Keratinocyte (primary cell): Measurements from ENCODE around the gene U2AF1L4. TPM values are rescaled to one million over a fixed set of nuclear protein-coding genes. Genes with fewer than 3 reads are reported as not detected.

Source experiments
- DNase-seq: peaks from one replicate; pipeline ENCODE4 v3.0.0-alpha.2; 2011; ENCODE audit warnings: low read depth, missing footprints, low spot score
- FAIRE-seq: peaks from 2 replicates; lab custom pipeline; 2011; peaks lifted over from hg19 to GRCh38; lab: Jason Lieb, UNC
- H2AFZ ChIP-seq: 2 replicates; pipeline ENCODE4 v1.6.0; 2012; ENCODE audit warnings: low read length, control low read depth, inconsistent platforms; ENCODE audit not compliant: control insufficient read depth
- H3K27ac ChIP-seq: 2 replicates; pipeline ENCODE4 v1.5.1; 2011; ENCODE audit warnings: low read length; ENCODE audit not compliant: control insufficient read depth, insufficient read depth
- H3K27me3 ChIP-seq: 3 replicates; pipeline ENCODE4 v1.6.0; 2011; ENCODE audit warnings: low read length; ENCODE audit not compliant: control insufficient read depth, insufficient read depth; ENCODE audit errors: extremely low read depth
- H3K36me3 ChIP-seq, 2 experiments: 2 replicates in 1 of 2; 3 replicates in 1 of 2; pipeline ENCODE4 v1.5.1; 2011; ENCODE audit warnings: low read length in 2 of 2, mild to moderate bottlenecking in 1 of 2; ENCODE audit not compliant: control insufficient read depth in 2 of 2, insufficient read depth in 2 of 2; ENCODE audit errors: extremely low read depth in 1 of 2
- H3K4me1 ChIP-seq: 3 replicates; pipeline ENCODE4 v1.5.1; 2011; ENCODE audit warnings: low read length; ENCODE audit not compliant: control insufficient read depth, insufficient read depth; ENCODE audit errors: extremely low read depth
- H3K4me2 ChIP-seq: 3 replicates; pipeline ENCODE4 v1.6.0; 2011; ENCODE audit warnings: low read depth, low read length; ENCODE audit not compliant: control insufficient read depth, insufficient read depth; ENCODE audit errors: extremely low read depth
- H3K4me3 ChIP-seq, 3 experiments: fragments of 200-600 bp in 1 of 3; sonication (generic) in 1 of 3; 2 replicates in 2 of 3; 3 replicates in 1 of 3; pipeline ENCODE4 v1.5.1; 2011 to 2016; ENCODE audit warnings: low read length in 3 of 3, mild to moderate bottlenecking in 3 of 3, control low read depth in 2 of 3, inconsistent platforms in 1 of 3, low read depth in 1 of 3, mixed read lengths in 1 of 3, mixed run types in 1 of 3, moderate library complexity in 1 of 3; ENCODE audit not compliant: control insufficient read depth in 2 of 3, insufficient read depth in 2 of 3; ENCODE audit errors: extremely low read depth in 1 of 3
- H3K79me2 ChIP-seq: 2 replicates; pipeline ENCODE4 v1.6.0; 2012; ENCODE audit warnings: low read length; ENCODE audit not compliant: control insufficient read depth, insufficient read depth
- H3K9ac ChIP-seq: 3 replicates; pipeline ENCODE4 v1.6.0; 2011; ENCODE audit warnings: low read length; ENCODE audit not compliant: control insufficient read depth, insufficient read depth; ENCODE audit errors: extremely low read depth
- H3K9me1 ChIP-seq: 3 replicates; pipeline ENCODE4 v1.6.0; 2011; ENCODE audit warnings: low read length; ENCODE audit not compliant: control insufficient read depth, insufficient read depth; ENCODE audit errors: extremely low read depth
- H3K9me3 ChIP-seq: 2 replicates; pipeline ENCODE4 v1.5.1; 2012; ENCODE audit warnings: low read depth, low read length; ENCODE audit not compliant: control insufficient read depth
- H4K20me1 ChIP-seq: 3 replicates; pipeline ENCODE4 v1.6.0; 2011; ENCODE audit warnings: low read length; ENCODE audit not compliant: control insufficient read depth, insufficient read depth; ENCODE audit errors: extremely low read depth
- CTCF ChIP-seq, 3 experiments: IDR thresholded peaks in 1 of 3; conservative IDR thresholded peaks in 1 of 3; optimal IDR thresholded peaks in 1 of 3; 2 replicates in 2 of 3; 3 replicates in 1 of 3; pipeline versions ENCODE3 to v1.5.1; 2011; ENCODE audit warnings: low read length in 3 of 3, mild to moderate bottlenecking in 3 of 3, moderate library complexity in 2 of 3, control low read depth in 1 of 3, inconsistent platforms in 1 of 3; ENCODE audit not compliant: insufficient read depth in 2 of 3; ENCODE audit errors: extremely low read depth in 1 of 3
- EZH2 ChIP-seq: IDR thresholded peaks from one replicate; pipeline ENCODE4 v1.6.1; 2012; ENCODE audit warnings: inconsistent platforms, mild to moderate bottlenecking, low read length, moderate library complexity
- dilution Hi-C: fragments of 300-500 bp; cut with MboI; formaldehyde crosslinking; loops from one replicate; pipeline ENCODE4 v1.7.0; 2020; ENCODE audit warnings: low sequenced_read_pairs; ENCODE audit not compliant: extremely low pct_ligation_motif_present
- polyA plus RNA-seq, 5 experiments: library from polyadenylated mRNA; depleted of rRNA in 3 of 5; stranded (reverse) in 3 of 5; stranded (forward) in 1 of 5; unstranded in 1 of 5; fragments of >200 nt; gene quantifications; 1 replicate in 1 of 5; 2 replicates in 3 of 5; 3 replicates in 1 of 5; pipeline versions ENCODE4 v1.2.1 to v1.2.3, GENCODE V29; 2011 to 2012; ENCODE audit warnings: missing spikeins in 2 of 5, low read depth in 1 of 5, low replicate concordance in 1 of 5

Gene U2AF1L4
- polyA plus RNA-seq, 1 donor (not counting 4 experiments of a cell fraction or from before 2014, with no cell fraction given), result 8.9 TPM

DNA sequence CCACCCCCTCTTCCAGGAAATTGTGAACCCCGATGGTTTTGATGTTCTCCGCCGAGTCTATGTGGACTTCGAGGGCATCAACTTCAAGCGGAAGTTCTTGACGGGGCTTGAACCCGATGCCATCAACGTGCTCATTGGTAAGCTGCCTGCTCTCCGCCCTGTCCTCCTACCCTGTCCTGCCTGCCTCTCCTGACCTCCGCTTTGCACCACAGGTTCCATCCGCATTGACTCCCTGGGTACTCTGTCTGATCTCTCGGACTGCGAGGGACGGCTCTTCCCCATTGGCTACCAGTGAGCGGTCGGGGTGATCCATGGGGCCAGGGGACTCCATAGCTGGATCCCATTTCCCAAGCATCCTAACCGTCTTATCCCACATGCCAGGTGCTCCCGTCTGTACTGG, 14.9 kb downstream of the U2AF1L4 start:
- Histone ChIP-seq H4K20me1 (peaks cover 2% of the 10 kb centered on the region), H3K9me1 (no peaks in the 10 kb centered on the region), H3K4me1 (no peaks in the 10 kb centered on the region), H3K27me3 (no peaks in the 10 kb centered on the region), H3K27ac (no peak overlapping the region), H2AFZ (no peak overlapping the region), H3K9me3 (no peaks in the 10 kb centered on the region), H3K9ac (no peak overlapping the region), H3K4me3 (no peak overlapping the region), H3K36me3 (peaks cover 65 to 73% of the 10 kb centered on the region in 2 experiments), H3K4me2 (no peak overlapping the region), H3K79me2 (peaks cover 4% of the 10 kb centered on the region)
- dilution Hi-C loops, result no loop called here
- FAIRE-seq (no peak), DNase-seq (no peak)
- no peak for TF ChIP-seq EZH2
- no peak for TF ChIP-seq CTCF (optimal IDR thresholded peaks at IDR 0.05 in 1 of 3, IDR thresholded peaks at IDR 0.05 in 1 of 3, conservative IDR thresholded peaks at IDR 0.05 in 1 of 3; ENCODE audit: extremely low read depth in 1 of 3, insufficient read depth in 2 of 3, low read length in 3 of 3)

DNA sequence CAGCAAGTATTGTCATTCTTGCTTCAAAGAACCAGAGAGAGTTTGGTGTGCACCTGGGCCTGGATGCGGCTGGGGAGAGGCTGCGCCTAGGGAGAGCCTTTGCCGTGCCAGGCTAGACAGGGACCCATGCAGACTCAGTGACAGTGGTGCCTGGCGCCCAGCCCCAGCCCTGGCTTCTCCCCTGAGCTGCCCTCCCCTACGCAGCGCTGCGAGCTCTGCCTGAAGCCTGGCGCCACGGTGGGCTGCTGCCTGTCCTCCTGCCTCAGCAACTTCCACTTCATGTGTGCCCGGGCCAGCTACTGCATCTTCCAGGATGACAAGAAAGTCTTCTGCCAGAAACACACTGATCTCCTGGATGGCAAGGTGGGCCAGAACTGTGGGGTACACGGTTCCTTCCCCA, 15.5 kb downstream of the U2AF1L4 start:
- DNase-seq (no peak), FAIRE-seq (no peak)
- H3K27ac ChIP-seq, result no peak overlapping the region
- no peak for TF ChIP-seq EZH2
- no peak for TF ChIP-seq CTCF (optimal IDR thresholded peaks at IDR 0.05 in 1 of 3, IDR thresholded peaks at IDR 0.05 in 1 of 3, conservative IDR thresholded peaks at IDR 0.05 in 1 of 3; ENCODE audit: extremely low read depth in 1 of 3, insufficient read depth in 2 of 3, low read length in 3 of 3)
- H3K79me2 ChIP-seq, result peaks cover 4% of the 10 kb centered on the region
- H3K4me3 ChIP-seq, result no peak overlapping the region
- H3K9me1 ChIP-seq, result no peaks in the 10 kb centered on the region
- H2AFZ ChIP-seq, result no peak overlapping the region
- H3K27me3 ChIP-seq, result no peaks in the 10 kb centered on the region
- no peak overlapping the region for H3K9ac ChIP-seq
- H4K20me1 ChIP-seq, result no peaks in the 10 kb centered on the region
- dilution Hi-C loops, result no loop called here
- no peak overlapping the region for H3K4me2 ChIP-seq
- H3K4me1 ChIP-seq, result no peaks in the 10 kb centered on the region
- peaks cover 66 to 75% of the 10 kb centered on the region in 2 experiments for H3K36me3 ChIP-seq
- H3K9me3 ChIP-seq, result no peaks in the 10 kb centered on the region
